Measurements from ENCODE around the gene GDA. TPM values are rescaled to one million over a fixed set of nuclear protein-coding genes. Genes with fewer than 3 reads are reported as not detected.

The GDA gene
- total RNA-seq, 1 donor from 2014 or later: 1.2 TPM

DNA sequence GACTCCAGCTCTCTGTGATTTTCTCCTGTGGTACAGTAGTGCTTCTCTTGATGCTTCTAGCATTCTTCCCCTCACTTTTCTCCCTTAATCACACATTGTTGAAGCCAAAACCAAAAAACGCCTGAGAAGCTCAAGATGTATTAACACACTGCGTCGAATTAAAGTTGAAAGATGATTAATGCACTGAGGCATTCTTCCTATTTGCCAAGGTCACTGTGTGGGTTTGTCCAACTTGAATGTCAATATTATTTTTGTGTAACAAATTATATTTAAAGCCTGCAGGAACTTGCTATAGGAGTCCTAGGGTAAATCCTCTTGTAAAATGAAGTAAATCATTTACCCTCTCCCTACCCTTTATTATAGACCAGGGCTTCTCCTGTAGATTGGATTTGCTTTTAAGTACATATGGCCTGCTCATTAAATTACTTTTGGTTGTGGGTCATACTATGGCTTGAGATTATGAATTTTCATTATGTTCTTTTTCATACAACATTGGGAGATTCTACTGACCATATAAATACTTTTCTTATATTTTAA is 68.1 kb downstream of the GDA start:
- TF ChIP-seq, protein P1, sequence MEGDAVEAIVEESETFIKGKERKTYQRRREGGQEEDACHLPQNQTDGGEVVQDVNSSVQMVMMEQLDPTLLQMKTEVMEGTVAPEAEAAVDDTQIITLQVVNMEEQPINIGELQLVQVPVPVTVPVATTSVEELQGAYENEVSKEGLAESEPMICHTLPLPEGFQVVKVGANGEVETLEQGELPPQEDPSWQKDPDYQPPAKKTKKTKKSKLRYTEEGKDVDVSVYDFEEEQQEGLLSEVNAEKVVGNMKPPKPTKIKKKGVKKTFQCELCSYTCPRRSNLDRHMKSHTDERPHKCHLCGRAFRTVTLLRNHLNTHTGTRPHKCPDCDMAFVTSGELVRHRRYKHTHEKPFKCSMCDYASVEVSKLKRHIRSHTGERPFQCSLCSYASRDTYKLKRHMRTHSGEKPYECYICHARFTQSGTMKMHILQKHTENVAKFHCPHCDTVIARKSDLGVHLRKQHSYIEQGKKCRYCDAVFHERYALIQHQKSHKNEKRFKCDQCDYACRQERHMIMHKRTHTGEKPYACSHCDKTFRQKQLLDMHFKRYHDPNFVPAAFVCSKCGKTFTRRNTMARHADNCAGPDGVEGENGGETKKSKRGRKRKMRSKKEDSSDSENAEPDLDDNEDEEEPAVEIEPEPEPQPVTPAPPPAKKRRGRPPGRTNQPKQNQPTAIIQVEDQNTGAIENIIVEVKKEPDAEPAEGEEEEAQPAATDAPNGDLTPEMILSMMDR (conservative IDR thresholded peaks at IDR 0.05; ENCODE audit: low read depth, low read length): no peak
- H3K4me3 ChIP-seq (ENCODE audit: low read depth, low read length): no peak overlapping the region
- no peak for DNase-seq (ENCODE audit: low read depth)

GRCh38 chr9:72220589-72220988 is 71.3 kb downstream of the GDA start:
- TF ChIP-seq, protein P1 (conservative IDR thresholded peaks at IDR 0.05; ENCODE audit: low read depth, low read length): no peak
- no peak overlapping the region for H3K4me3 ChIP-seq (ENCODE audit: low read depth, low read length)
- no peak for DNase-seq (ENCODE audit: low read depth)

DNA sequence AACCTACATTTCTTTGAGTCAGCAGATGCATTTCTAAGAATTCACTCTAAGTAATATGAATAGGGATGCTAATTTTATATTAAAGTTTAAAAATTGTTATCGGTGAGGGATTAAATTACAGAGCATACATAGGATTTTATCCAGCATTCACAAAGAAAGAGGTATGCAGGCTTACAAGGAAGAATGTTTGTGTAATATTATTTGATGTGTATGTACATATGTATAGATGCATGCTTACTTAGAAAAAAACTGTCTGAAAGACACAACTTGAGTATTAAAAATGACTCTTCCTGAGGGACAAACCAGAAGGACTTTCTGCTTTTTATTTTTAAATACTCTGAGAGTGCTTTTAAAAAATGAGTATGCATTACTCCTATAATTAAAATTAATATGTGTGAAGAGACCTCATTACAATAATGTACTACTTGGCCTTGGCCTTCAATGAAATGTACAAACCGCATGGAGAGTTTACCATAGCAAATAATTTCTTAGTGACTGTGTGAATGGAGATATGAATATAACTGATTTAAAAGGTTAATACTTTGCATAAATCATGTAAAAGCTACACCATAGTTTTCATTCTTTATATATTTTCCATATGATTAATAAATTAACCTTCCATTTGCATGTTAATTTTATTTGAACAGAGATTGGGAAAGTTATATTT is 77.0 kb downstream of the GDA start:
- H3K4me3 ChIP-seq (ENCODE audit: low read depth, low read length): no peak overlapping the region
- DNase-seq (ENCODE audit: low read depth): no peak
- TF ChIP-seq, protein P1 (conservative IDR thresholded peaks at IDR 0.05; ENCODE audit: low read depth, low read length): no peak

- TF ChIP-seq, protein P1 (conservative IDR thresholded peaks at IDR 0.05; ENCODE audit: low read depth, low read length): no peak
- no peak overlapping the region for H3K4me3 ChIP-seq (ENCODE audit: low read depth, low read length)
- no peak for DNase-seq (ENCODE audit: low read depth)
These were observed 79.0 kb downstream of the GDA start for GRCh38 chr9:72228282-72228681.

DNA sequence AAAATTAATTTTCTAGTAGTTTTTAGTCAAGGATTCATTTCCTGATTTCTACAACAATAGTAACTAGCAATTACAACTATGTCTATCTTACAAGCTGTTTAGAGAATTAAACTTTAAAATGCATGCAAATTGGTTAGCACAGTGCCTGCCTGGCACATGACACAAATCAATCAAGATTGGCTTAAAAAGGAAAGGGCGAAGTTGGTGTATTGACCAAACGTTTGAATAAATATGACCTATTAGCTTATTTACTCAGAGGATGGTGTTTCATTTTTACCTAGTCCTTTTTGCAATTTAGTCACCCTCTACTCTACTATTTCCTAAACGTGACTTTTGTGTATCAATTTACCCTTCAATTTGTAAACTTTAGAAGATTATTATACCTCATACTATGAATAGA is 83.5 kb downstream of the GDA start:
- H3K4me3 ChIP-seq (ENCODE audit: low read depth, low read length): no peak overlapping the region
- no peak for DNase-seq (ENCODE audit: low read depth)
- TF ChIP-seq, protein P1 (conservative IDR thresholded peaks at IDR 0.05; ENCODE audit: low read depth, low read length): no peak

DNA sequence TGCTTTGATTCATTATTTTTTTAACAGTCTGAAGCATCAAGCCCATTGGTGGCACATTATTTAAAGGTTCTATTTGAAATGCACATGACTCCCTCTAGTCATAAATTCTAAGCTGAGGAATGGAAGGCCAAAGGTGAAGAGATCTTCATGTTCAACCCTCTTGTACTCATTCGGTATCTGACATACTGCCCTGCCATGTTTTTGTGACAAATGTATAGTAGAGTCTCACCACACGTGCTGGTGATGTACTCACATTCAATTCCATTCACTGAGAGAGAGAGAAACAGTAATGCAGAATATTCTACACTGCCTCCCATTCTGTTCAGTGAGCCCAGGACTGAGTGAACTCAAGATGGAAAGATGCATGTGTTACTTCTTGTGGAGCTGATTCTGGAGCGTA is 98.3 kb downstream of the GDA start:
- DNase-seq (ENCODE audit: low read depth): no peak
- TF ChIP-seq, protein P1 (conservative IDR thresholded peaks at IDR 0.05; ENCODE audit: low read depth, low read length): no peak
- no peak overlapping the region for H3K4me3 ChIP-seq (ENCODE audit: low read depth, low read length)

DNA sequence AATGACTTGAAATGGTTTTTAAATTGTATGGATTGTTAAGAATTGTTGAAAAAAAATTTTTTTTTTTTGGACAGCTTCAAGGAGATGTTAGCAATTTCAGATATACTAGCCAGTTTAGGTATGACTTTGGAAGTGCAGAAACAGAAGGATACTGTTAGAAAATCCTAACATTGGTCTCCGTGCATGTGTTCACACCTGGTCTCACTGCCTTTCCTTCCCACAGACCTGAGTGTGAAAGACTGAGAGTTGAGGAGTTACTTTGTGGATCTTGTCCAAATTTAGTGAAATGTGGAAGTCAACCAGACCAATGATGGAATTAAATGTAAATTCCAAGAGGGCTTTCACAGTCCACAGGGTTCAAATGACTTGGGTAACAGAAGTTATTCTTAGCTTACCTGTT is 102.3 kb downstream of the GDA start:
- DNase-seq (ENCODE audit: low read depth): no peak
- no peak overlapping the region for H3K4me3 ChIP-seq (ENCODE audit: low read depth, low read length)
- TF ChIP-seq, protein P1 (conservative IDR thresholded peaks at IDR 0.05; ENCODE audit: low read depth, low read length): no peak
